COR-L47 (cell line): Measurements from ENCODE around the gene SETD1B.
"Not testable (repeated sequence)": the region's sequence is repeated elsewhere in the genome, so short reads cannot be mapped to it uniquely, and the experiment has no call there.

ENCODE experiments used
- DNase-seq: peaks from one replicate; lab custom pipeline; 2025; lab: John Stamatoyannopoulos, UW

The SETD1B gene

DNA sequence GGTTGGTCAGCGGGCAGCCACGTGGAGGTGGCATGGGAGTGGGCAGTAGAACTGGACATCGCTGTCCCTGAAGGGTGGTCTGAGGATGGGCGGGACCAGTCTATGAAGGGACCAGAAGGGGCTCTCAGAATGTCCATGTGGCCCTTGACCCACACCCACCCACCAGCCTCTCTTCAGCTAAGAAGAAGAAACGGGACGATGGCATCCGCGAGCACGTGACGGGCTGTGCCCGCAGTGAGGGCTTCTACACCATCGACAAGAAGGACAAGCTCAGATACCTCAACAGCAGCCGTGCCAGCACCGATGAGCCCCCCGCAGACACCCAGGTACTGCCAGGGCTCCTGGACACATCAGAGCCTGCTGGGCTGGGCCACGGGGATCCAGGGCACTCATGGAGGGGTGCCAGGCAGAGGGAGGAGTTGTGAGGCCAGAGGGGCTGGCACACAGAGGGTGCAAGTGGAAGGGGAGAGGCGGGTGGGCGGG is 21.3 kb downstream of the SETD1B start:
- DNase-seq: no peak

GRCh38 chr12:121826318-121827150 is 22.7 kb downstream of the SETD1B start:
- no peak for DNase-seq

GRCh38 chr12:121827351-121828099 is 23.7 kb downstream of the SETD1B start:
- DNase-seq: no peak

DNA sequence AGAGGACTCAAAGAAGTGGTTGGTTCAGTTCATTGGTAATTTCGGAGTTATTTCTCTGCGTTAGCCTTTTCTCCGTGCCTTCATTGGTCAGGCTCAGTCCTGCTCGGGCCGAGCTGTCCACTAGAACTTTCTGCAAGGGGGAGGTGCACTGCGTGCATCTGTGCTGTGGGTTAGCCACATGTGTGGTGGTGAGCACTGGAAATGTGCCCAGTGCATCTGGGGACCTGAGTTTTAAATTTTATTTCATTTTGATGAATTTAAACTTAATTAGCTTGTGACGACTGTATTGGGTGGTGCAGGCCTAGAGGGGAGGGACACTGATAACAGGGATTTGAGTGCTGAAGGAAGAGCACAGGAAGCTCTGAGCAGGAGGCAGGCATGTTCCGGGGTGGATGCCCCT is 24.5 kb downstream of the SETD1B start:
- DNase-seq: no peak

GRCh38 chr12:121828826-121829225 is 25.0 kb downstream of the SETD1B start:
- no peak for DNase-seq

- peak; percentile 83 for DNase-seq
Measured at GRCh38 chr12:121829250-121829918, 25.6 kb downstream of the SETD1B start.

DNA sequence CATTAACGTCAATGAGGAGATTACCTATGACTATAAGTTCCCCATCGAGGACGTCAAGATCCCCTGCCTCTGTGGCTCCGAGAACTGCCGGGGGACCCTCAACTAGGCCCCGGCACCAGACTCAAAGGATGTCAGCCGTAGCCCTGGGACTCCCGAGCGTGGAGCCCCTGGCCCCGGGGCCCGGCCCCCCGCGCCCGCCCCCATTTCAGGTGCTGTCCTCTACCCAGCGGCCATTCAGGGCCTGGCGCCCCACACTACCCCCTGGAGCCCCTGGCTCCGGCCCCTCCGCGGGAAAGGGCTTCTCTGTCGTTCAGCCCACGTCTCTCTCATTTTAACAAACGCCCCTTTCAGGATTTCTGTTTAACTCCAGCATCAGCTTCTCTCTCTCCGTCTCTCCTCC is 26.3 kb downstream of the SETD1B start:
- no peak for DNase-seq

DNA sequence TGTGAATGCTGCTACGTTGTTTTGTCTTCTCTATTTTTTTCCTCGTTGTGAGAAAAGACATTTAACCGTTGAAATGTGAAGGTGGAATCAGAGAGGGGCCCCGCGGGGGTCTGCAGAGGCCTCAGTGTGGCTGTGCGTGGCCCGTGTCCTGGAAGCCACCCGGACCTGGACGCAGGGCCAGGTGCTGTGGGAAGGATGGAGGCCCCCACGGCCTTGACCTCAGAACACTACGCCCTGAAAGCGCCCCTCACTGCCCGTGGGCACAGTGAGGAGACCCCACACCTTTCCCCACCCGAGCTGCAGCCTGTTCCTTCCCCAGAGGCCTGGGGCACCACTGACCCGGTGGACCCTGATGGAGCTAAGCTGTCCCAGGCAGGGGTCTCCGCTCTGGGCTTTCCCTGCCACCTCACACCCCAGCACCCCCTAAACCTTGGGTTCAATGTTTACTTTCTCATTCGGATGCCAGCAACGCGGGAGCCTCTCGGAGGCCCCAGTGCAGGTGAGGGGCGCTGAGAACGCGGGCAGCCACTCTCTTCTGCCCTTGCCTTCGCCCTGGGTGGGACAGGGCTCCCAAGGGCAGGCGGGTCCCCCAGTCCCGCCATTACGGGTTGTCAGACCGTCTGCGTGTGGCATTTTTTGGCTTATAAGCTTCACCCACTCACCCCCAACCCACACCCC is 26.9 kb downstream of the SETD1B start:
- DNase-seq: no peak

DNA sequence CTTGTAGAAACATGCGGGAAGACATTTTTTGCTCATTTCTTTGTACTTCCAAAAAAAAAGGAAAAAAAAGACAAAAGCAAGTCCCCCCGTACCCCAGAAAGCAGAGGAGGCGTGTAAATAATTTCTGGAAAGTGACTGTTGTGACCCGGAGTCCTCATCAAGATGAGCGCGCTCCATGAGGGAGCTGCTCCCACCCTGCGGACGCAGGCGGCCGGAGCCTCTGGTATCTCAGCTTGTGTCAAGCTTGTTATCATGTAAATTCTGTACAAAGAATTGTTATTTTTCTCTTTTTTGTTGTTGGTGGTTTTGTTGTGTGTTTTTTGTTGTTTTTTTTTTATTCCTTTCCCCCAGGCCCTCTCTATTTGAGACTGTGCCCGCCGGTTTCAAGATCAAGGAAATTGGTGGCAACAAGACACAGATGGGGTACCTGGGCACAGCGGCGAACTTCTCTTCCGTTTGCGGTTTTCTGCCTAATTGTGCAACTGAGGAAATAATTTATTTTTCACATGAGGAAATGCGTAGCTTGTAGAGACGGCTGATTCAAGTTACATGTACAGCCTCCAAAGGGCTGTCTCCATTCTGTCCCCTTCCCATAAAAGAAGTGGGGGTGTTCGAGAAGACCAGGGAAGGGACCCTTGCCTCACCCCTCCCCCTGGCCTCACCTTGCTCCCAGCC is 27.9 kb downstream of the SETD1B start:
- DNase-seq: no peak

GRCh38 chr12:121837680-121838079 is 33.9 kb downstream of the SETD1B start:
- no peak for DNase-seq

DNA sequence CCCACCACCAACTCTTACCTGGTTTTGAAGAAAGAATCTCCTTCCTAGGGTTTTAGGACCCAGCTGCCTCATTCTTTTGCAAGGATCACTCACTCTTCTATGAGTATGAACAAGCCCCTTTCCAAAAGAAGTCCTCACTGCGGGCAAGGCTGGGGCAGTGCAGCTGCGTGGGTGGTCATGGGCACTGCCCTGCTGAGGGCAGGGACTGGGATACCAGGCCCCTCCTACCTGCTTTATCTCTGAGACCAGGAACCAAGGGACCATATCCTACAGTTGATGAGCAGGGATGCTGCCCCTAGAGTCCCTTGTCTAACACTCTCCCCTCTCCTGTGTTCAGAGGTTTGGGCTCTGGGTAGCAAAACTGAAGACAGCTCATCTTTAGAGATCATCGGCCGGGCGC is 34.3 kb downstream of the SETD1B start:
- no peak for DNase-seq

DNA sequence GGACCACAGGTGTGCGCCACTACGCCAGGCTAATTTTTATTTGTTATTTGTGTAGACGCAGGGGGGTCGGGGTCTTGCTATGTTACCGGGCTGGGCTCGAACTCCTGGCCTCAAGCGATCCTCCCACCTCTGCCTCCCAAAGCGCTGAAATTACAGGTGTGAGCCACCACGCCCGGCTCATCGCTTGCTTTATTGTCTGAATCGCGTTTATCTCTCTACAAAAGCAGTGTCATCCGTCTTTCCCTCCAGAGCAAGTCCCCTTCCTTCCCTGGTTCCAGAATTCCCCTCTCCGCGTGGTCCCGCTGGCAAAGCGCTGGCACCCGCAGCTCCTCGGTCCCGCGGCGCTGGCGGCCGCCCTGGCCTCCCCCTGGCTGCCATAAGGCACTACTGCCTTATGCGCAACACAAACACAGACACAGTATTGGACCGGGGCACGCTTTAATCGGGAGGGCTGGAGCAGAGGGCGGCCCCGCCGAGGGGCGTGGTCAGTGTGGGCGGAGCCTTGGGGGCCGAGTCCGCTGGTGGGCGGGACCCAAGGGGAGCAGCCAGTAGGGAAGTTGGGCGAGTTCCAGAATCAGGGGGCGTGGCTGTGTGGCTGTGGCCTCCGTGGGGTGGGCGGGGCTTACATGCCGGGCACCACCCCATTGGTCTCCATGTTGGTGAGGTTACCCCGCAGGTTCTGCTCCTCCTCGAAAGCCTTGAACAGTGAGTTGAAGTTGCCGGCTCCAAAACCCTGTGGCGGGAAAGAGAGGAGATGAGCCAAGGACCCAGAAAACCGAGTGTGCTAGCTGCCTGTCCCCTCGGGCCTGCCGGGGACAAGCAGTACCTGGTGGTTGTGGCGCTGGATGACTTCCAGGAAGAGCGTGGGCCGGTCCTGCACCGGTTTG is 35.5 kb downstream of the SETD1B start:
- peak; percentile 98 for DNase-seq

- no peak for DNase-seq
Measured at GRCh38 chr12:121839993-121840761, 36.4 kb downstream of the SETD1B start.

DNA sequence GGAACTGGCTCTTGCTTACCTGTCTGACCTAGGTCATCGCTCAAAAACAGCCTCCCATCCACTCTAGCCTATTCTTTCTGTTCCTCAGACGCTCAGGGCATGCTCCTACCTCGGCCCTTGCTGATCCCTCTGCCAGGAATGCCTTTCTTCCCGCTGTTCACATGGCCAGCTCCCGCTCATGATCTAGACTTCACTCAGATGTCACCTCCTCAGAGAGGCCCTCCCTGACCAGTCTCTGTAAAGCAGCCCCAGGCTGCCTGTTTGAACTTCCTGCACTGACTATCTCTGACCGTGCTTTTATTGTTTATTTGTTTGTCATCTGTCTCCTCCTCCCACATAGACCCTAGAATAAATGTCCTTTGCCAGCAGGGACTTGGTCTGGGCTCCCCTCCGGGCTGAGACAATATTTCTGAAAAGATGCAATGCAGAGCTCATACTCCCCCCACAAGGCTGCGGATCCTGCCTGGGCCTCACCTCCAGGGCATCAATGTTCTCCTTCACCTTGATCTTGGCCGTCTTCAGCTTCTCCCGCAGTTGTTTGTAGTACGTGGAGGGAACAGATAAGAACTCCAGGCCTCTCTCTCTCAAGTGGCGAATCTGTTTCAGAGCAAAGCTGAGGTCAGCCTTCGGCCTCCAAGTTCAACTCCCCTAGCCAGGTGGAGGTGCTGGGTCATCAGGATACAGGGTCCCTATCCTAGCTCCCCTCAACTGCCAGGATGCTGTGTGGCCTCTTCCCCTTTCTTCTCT is 39.6 kb downstream of the SETD1B start:
- no peak for DNase-seq

DNA sequence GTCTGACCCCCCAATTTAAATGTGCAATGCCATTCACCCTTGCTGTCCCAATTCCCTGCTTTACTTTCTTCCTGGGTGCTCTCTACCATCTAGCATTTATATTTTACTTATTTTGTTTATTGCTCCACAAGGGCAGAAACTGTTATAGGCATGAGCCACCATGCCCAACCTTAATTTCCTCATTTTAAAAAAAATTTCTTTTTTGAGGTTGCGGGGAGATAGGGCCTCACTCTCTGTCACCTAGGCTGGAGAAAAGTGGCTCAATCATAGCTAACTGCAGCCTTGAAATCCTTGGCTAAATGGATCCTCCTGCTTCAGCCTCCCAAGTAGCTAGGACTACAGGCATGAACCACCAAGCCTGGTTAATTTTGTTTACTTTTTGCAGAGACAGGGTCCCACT is 41.9 kb downstream of the SETD1B start:
- no peak for DNase-seq

DNA sequence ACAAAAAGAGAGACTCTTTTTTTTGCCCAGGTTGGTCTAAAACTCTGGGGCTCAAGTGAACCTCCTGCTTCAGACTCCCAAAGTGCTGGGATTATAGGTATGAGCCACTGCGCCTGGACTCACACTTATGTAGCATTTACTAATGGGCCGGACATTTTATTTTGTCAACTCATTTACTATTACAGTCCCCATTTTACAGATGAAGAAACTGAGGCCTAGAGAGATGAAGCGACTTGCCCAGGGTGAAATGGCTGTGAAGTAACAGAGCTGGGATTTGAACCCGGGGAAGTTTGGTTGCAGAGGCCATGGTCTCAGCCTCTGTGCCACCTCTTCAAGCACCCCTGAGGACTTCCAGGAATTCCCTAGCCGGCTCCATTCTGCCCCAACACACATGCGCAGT is 45.4 kb downstream of the SETD1B start:
- no peak for DNase-seq

DNA sequence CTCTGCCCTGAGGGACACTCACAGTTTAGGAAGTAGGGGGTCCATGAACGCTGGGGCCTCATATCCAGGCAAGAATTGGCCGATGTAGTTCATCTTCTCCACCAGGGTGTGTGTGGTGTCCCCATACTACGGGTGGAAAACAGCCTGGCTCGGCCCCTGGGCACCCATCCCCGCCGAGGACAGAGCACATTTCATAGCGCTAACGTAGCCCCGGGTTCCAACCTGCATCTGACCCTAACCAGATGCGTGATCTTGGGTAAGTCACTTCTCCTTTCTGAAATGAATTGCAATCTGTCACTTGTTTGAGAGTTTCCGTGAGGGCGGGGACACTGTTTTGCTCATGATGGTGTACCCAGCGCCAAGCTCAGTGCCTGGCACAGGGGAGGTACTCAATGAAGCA is 45.9 kb downstream of the SETD1B start:
- no peak for DNase-seq

GRCh38 chr12:121852392-121852791 is 48.6 kb downstream of the SETD1B start:
- DNase-seq: not testable (repeated sequence)
